ENCODE data around the gene CRCP.
"Not testable (repeated sequence)": the region's sequence is repeated elsewhere in the genome, so short reads cannot be mapped to it uniquely, and the experiment has no call there.

CRCP gene

GRCh38 chr7:66162622-66163021 lies 48.0 kb downstream of the CRCP start:
- DNase-seq = no peak

- no peak for DNase-seq
Measured at GRCh38 chr7:66163186-66163610, 48.6 kb downstream of the CRCP start.

DNA sequence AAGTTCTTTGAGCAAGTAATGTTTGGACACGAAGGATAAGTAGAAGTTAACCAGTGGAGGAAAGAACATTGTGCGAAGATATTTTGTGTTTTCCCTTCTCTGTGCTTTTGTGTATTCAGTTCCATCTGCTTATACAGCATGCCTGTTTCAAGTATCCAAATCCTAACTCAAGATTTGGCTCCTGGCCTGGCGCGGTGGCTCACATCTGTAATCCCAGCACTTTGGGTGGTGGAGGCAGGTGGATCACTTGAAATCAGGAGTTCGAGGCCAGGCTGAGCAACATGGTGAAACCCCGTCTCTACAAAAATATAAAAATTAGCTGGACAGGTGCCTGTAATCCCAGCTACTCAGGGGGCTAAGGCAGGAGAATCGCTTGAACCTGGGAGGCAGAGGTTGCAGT lies 49.7 kb downstream of the CRCP start:
- DNase-seq = no peak

DNA sequence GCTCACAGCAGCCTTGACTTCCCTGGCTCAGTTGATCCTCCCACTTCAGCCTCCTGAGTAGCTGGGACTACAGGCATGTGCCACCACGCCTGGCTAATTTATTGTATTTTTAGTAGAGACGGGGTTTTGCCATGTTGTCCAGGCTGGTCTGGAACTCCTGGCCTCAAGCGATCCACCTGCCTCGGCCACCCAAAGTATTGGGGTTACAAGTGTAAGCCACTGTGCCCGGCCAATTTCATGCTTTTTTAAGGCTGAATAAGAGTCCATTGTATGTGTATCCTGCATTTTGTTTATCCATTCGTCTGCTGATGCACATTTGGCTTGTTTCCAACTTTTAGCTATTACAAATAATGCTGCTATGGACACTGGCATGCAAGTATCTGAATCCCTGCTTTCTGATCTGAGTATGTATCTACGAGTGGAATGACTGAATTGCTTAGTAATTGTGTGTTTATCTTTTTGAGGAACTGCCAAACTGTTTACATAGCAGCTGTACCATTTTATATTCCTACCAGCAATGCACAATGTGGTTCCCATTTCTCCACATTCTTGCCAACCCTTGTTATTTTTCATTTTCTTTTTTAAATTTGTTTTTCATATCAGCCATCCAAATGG lies 53.2 kb downstream of the CRCP start:
- peak; percentile 61 for DNase-seq

GRCh38 chr7:66169616-66170015 lies 55.0 kb downstream of the CRCP start:
- no peak for DNase-seq

DNA sequence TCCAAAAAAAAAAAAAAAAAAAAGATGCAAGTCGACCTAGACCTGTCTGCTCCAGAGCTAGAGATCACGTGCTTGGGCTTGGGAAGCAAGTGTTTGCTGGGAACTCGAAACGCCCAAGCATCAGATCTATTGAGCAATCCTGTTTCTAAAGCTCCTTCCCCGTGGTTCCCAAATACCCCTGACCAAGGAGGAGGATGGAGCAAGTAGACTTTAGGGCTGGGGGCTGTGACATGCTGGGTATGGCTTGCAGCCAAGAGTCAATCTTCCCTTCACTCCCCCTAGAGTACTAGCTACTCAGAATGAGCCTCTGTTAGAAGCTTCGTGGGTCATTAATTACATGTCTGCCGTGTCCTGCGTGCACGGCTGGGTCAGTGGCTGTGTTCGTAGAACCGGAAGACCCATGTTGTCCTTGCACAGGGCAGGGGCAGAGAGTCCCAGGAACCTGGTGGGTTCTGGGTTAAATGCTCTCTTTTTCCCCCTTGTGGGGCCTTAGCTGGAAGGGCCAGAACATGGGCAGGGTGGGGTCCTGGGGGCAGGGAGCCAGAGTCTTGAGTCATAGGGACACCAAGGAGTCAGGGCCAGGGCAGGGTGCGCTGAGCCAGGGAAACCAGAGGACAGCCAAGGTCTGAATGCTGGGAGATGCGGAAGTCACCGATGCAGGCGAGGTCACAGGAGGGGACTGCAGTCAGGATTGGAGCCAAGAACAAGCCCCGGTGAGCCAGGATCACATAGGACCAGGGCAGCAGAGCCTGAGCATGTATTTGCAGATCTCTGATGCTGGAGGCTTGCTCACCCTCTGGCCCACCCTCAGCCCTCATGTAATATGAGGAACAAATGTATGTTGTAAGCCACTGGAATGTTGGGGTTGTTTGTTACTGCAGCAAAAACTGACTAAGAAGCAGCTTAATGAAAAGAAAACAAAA lies 55.9 kb downstream of the CRCP start:
- peak; percentile 34 for DNase-seq

DNA sequence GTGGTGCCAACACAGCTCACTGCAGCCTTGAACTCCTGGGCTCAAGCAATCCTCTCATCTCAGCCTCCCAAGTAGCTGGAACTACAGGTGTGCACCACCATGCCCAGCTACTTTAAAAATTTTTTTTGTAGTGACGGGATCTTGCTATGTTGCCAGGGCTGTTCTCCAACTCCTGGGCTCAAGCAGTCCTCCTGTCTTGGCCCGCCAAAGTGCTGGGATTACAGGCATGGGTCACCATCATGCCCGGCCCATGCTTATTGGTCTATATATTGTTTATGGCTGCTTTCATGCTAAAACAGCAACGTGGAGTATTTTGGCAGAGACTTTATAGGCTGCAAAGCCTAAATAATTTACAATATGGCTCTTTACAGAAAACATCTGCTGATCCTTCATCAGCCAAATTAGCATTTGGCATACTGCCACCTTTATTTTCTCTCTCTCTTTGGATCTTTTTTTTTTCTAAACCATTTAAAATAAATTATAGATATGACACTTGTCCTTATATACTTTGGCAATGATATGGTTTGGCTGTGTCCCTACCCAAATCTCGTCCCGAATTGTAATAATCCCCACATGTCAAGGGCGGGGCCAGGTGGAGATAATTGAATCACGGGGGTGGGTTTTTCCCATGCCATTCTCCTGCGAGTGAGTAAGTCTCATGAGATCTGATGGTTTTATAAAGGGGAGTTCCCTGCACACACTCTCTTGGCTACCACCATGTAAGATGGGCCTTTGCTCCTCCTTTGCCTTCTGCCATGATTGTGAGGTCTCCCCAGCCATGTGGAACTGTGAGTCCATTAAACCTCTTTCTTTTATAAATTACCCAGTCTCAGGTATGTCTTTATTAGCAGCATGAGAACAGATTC lies 58.1 kb downstream of the CRCP start:
- DNase-seq = not testable (repeated sequence)

DNA sequence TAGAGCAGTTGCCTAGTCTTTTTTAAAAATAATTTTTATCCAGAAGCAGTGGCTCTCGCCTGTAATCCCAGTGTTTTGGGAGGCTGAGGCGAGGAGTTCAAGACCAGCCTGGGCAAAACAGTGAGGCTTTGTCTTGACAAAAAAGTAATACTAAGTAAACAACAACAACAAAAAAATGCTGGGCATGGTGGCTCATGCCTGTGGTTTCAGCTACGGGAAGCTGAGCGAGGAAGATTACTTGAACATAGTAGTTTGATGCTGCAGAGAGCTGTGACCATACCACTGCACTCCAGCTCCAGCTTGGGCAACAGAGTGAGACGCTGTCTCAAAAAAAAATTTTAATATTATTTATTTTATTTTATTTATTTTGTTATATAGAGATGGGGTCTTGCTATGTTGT lies 59.2 kb downstream of the CRCP start:
- peak; percentile 14 for DNase-seq

DNA sequence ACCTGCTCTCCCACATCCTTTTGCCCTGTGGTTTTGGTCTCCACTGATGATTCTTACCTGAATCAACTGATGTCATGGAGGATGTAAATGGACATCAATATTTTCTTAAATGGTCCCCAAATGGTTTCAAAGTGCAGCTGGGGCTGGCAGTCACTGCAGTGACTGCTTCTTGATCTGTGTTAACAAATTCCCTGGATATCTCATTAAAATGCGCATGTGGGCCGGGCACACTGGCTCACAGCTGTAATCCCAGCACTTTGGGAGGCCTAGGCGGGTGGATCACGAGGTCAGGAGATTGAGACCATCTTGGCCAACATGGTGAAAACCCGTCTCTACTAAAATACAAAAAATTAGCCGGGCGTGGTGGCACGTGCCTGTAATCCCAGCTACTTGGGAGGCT lies 60.4 kb downstream of the CRCP start:
- not testable (repeated sequence) for DNase-seq

- DNase-seq = no peak
Measured at GRCh38 chr7:66176914-66177313, 62.3 kb downstream of the CRCP start.

DNA sequence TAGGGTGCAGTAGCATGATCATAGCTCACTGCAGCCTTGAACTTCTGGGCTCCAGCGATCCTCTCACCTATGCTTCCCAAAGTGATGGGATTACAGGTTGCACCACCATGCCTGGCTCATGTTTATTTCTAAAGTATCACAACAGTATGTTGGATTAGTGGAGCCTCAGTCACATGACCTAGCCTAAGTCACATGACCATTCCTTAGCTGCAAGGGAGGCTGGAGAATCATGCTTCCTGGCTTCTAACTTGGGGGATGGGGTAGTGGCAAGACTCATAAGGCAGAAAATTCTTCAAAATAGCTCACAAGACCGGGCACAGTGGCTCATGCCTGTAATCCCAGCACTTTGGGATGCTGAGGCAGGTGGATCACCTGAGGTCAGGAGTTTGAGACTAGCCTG lies 63.6 kb downstream of the CRCP start:
- no peak for DNase-seq

GRCh38 chr7:66181329-66181728 lies 66.7 kb downstream of the CRCP start:
- no peak for DNase-seq

DNA sequence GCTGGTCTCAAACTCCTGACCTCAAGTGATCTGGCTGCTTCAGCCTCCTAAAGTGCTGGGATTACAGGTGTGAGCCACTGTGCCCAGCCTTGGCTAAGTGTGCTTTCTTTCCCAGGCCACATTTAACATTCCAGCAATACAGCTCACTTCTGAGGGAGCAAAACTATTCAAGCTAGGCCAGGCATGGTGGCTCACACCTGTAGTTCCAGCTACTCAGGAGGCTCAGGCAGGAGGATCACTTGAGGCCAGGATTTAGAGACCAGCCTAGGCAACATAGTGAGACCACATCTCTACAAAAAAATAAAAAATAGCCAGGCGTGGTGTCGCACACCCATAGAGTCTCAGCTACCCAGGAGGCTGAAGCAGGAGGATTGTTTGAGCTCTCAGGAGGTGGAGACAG lies 67.2 kb downstream of the CRCP start:
- DNase-seq = no peak

GRCh38 chr7:66182920-66183319 lies 68.3 kb downstream of the CRCP start:
- no peak for DNase-seq

DNA sequence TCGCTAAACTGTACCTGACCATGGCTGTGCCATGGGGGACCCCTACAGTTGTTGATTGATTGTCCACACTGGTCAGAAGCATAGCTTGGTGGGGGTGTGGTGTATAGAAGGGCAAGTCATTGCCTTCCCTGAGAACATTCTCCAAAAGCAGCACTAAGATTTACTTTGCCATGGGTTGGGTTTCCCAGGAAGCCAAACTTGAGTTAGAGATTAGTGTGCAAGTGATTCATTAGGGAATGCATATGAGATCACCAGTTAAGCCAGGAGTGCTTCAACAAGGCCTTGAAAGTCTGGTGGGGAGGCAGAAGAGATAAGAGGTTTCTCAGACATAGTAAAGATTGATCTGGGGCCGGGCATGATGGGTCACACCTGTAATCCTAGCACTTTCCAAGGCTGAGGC lies 69.1 kb downstream of the CRCP start:
- peak; percentile 79 for DNase-seq

GRCh38 chr7:66185680-66186187 lies 71.1 kb downstream of the CRCP start:
- DNase-seq = no peak

DNA sequence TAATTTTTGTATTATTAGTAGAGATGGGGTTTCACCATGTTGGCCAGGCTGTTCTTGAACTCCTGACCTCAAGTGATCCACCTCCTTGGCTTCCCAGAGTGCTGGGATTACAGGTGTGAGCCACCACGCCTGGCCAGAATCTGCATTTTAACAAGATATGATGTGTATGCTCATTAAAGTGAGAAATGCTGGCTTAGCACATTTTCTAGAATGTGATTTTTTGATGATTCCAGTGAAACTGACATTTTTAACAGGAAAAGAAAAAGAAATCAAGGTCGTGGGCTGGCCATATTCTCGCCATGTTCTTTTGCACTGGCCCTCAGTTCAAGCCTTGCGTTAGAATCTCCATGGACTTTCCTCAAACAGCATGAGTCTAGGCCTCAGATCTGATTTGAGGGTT lies 72.3 kb downstream of the CRCP start:
- no peak for DNase-seq

GRCh38 chr7:66187905-66188304 lies 73.3 kb downstream of the CRCP start:
- peak; percentile 72 for DNase-seq

- DNase-seq = no peak
Measured at GRCh38 chr7:66188645-66189044, 74.0 kb downstream of the CRCP start.

DNA sequence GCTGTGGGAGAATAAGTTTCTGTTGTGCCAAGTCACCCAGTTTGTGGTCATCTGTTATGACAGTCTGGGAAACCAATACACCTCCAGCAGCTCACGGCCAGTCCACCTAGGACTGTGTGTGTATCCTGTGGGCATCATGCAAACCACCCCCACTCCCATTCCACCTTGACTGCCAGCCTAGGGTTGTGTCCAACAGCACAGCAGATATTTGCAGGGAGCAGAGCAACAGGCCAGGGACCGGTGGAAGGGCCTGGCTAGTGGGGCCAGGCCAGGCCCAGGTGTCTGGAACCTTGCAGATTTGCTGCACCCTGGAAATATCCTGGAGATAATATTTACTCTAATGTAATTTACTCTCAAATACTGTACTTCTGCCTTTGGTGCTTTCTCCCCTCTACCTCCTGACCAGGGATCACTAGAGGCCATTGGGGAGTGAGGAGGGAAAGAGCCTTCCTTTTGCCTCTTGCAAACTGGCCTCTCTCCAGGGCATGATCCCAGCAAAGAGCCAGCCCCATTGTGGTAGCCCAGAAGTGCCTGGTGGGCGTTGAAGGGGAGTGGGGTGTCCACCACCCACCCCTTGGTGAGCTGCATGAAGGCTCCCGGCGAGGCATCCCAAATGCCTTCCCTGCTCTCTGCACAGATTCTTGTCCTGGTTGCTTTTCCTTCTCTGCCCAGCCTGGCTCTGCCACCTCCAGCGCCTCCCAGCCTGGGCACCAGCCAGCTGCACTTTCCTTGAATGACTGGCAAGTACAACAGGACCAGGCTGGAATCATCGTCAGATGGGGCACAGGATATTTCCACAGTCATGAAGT lies 75.3 kb downstream of the CRCP start:
- DNase-seq = no peak

DNA sequence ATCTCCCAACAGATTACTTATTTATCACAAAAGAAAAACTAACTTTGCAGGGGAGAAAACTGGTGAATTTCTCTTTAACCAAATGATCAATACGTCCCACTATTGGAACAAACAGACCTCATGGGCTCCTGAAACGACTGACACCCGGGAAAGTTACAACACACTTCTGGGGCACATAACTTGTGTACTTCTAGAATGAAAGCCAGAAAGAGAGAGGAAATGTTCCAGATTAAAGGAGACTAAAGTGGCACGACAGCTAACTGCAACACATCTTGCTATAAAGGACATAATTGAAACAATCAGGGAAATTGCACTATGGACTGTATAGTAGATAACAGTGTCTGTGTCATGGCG lies 75.8 kb downstream of the CRCP start:
- DNase-seq = no peak

DNA sequence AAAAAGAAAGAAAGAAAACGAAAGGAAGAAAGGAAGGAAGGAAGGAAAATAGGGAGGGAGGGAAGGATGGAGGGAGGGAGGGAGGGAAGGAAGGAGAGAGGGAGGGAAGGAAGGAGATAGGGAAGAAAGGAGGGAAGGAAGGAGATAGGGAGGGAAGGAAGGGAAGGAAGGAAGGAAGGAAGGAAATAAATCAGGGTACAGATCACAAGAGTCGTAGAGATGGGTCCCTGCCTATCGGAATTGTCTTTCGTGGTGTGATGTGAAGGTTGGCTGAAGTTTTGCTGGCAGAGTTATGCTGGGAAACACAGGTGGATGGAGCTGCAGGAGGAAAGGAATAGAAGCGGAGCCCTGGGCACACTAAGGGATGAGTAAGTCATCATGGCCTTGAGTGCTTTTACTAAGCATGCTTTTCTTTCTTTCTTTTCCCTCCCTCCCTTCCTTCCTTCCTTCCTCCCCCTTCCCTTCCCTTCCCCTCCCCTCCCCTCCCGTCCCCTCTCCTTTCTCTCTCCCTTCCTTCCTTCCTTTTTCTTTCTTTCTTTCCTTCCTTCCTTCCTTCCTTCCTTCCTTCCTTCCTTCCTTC lies 78.6 kb downstream of the CRCP start:
- DNase-seq = no peak

All from fibroblast of skin of right biceps (primary cell).